ENCODE measurements around the gene TNFRSF4. TPM values are rescaled to one million over a fixed set of nuclear protein-coding genes. Genes with fewer than 3 reads are reported as not detected.

The TNFRSF4 gene
- total RNA-seq, 1 donor: 0.43 TPM

DNA sequence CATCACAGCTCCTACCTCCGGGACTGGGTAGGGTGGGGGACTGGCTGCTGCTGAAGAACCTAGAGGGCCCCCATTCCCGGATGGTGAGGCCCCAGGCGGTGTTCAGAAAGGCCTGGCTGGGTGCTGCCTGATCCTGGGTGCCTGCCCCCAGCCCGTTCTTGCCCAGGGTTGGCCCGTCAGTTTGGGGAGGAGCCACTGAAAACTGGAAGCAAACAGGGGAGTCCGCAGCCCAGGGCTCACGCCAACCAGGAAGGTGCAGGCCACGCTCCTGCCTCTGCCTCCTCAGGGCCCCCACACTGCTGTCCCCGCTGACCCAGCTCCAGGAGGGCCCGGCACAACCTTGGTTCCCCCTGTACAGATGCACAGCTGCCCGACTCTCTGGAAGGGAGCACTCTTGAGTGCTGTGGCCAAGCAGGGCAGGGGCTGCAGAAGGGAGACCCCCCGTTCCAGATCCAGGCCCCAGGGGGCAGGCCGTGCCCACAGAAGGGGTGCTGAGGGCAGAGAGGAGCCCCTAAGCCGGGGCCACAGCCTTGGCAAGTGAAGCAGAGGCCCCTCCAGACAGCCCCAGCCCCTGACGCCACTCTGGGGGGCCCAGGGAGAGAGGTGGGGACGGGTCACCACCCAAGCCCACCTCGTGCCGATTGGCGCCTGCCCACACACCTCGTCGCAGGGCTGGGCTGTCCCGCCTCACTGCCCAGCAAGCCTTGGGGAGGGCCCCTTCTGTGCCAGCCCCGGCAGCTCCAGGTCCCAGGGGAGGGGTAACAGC lies 27.1 kb upstream of the TNFRSF4 start:
- no peak overlapping the region for H3K4me3 ChIP-seq (ENCODE audit: low read depth, low read length)
- TF ChIP-seq CTCF (IDR thresholded peaks at IDR 0.05; ENCODE audit: insufficient read depth, low read depth, low read length): no peak
- DNase-seq (ENCODE audit: low read depth): no peak

- no peak for TF ChIP-seq CTCF (IDR thresholded peaks at IDR 0.05; ENCODE audit: insufficient read depth, low read depth, low read length)
- DNase-seq (ENCODE audit: low read depth): no peak
- no peak overlapping the region for H3K4me3 ChIP-seq (ENCODE audit: low read depth, low read length)
Observed at GRCh38 chr1:1240348-1240732, 26.4 kb upstream of the TNFRSF4 start.

- no peak for DNase-seq (ENCODE audit: low read depth)
- no peak for TF ChIP-seq CTCF (IDR thresholded peaks at IDR 0.05; ENCODE audit: insufficient read depth, low read depth, low read length)
- no peak overlapping the region for H3K4me3 ChIP-seq (ENCODE audit: low read depth, low read length)
Observed at GRCh38 chr1:1239614-1240347, 25.8 kb upstream of the TNFRSF4 start.

- TF ChIP-seq CTCF (IDR thresholded peaks at IDR 0.05; ENCODE audit: insufficient read depth, low read depth, low read length): no peak
- no peak overlapping the region for H3K4me3 ChIP-seq (ENCODE audit: low read depth, low read length)
- no peak for DNase-seq (ENCODE audit: low read depth)
Observed at GRCh38 chr1:1239227-1239613, 25.3 kb upstream of the TNFRSF4 start.

GRCh38 chr1:1238702-1239178 lies 24.8 kb upstream of the TNFRSF4 start:
- DNase-seq (ENCODE audit: low read depth): no peak

More at GRCh38 chr1:1238702-1239178, 24.8 kb upstream of the TNFRSF4 start:
- no peak overlapping the region for H3K4me3 ChIP-seq (ENCODE audit: low read depth, low read length)
- TF ChIP-seq CTCF (IDR thresholded peaks at IDR 0.05; ENCODE audit: insufficient read depth, low read depth, low read length): no peak
